Measurements from ENCODE around the gene NIP7. TPM values are rescaled to one million over a fixed set of nuclear protein-coding genes. Genes with fewer than 3 reads are reported as not detected.
A peak's percentile ranks its signal among the peaks of the same experiment; 100 is the strongest.

NIP7 gene
- total RNA-seq, 1 experiment from 2014 or later, result 62.8 TPM

DNA sequence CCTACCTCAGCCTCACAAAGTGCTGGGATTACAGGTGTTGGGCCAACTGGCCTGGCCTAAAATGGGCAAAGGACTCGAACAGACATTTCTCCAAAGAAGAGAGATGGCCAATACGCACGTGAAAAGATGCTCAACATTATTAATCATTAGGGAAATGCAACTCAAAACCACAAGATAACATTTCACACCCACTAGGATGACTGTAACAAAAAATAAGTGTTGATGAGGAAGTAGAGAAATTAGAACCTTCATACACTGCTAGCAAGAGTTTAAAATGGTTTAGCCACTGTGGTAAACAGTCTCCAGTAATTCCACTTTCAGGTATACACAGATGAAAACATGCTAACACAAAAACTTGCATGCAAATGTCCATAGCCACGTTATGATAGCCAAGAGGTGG lies 6.4 kb downstream of the NIP7 start (continued):
- TF ChIP-seq YY1 (IDR thresholded peaks at IDR 0.05; ENCODE audit: extremely low read depth, insufficient replicate concordance, low read depth, low read length), result no peak

DNA sequence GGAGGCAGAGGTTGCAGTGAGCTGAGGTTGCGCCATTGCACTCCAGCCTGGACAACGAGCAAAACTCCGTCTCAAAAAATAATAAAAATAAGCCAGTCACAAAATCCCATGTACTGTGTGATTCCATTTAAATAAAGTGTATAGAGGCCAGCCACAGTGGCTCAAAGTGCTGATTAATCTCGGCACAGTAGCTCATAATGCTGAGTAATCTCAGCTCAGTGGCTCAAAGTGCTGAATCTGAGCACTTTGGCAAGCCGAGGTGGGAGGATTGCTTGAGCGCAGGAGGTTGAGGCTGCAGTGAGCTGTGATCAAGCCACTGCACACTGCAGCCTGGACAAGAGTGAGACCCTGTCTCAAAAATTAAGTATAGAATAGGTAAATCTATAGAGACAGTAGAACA lies 7.1 kb downstream of the NIP7 start:
- Histone ChIP-seq H3K4me3 (replicated peaks in 1 of 2; ENCODE audit: low read depth in 1 of 2, low read length in 2 of 2) (no peak overlapping the region), H3K27me3 (ENCODE audit: insufficient read depth, low read length) (no peaks in the 10 kb centered on the region), H3K9me3 (ENCODE audit: control insufficient read depth in 1 of 2, insufficient read depth in 1 of 2, low read depth in 1 of 2, low read length in 2 of 2) (no peaks in the 10 kb centered on the region), H3K9me2 (ENCODE audit: insufficient read depth) (no peaks in the 10 kb centered on the region), H3K27ac (ENCODE audit: low read depth, low read length) (no peak overlapping the region), H3K9ac (ENCODE audit: low read length) (no peak overlapping the region), H3K4me1 (ENCODE audit: control insufficient read depth in 1 of 2, insufficient read depth in 2 of 2, low read length in 2 of 2) (peaks cover 0 to 10% of the 10 kb centered on the region in 2 experiments; a peak in 2 of 4 replicates), H3K36me3 (ENCODE audit: control insufficient read depth in 1 of 2, insufficient read depth in 2 of 2, low read length in 2 of 2) (peaks cover 15 to 27% of the 10 kb centered on the region in 2 experiments; a peak in 3 of 4 replicates), H3K4me2 (ENCODE audit: low read length) (no peak overlapping the region), H2AFZ (ENCODE audit: low read depth, low read length, poor library complexity, severe bottlenecking) (no peak overlapping the region), H3K79me2 (ENCODE audit: insufficient read depth, low read length) (peaks cover 26% of the 10 kb centered on the region), H4K20me1 (ENCODE audit: insufficient read depth) (no peaks in the 10 kb centered on the region; the same call in 1 of the 2 replicates)
- intact Hi-C loops (cut with micrococcal nuclease), result no loop called here
- ATAC-seq (peak; percentile 28; the same call in 1 of the 2 replicates), DNase-seq (ENCODE audit: low read depth, low spot score) (no peak)
- ChIA-PET POLR2A (no interaction called here), RAD21 (ENCODE audit: low non-redundant PET in 1 of 2, low total read pairs in 2 of 2, uncharacterized antibody in 2 of 2, unreplicated experiment in 2 of 2) (no interaction called here), CTCF (no interaction called here)
- BruUV-seq (replicated peaks), result no TSS peak
- TF ChIP-seq POLR2AphosphoS5 (IDR thresholded peaks at IDR 0.05; ENCODE audit: low read depth, low read length) (peak; percentile 23; the same call in 1 of the 2 replicates), EGR1 (IDR thresholded peaks at IDR 0.05; ENCODE audit: low read depth) (no peak)

DNA sequence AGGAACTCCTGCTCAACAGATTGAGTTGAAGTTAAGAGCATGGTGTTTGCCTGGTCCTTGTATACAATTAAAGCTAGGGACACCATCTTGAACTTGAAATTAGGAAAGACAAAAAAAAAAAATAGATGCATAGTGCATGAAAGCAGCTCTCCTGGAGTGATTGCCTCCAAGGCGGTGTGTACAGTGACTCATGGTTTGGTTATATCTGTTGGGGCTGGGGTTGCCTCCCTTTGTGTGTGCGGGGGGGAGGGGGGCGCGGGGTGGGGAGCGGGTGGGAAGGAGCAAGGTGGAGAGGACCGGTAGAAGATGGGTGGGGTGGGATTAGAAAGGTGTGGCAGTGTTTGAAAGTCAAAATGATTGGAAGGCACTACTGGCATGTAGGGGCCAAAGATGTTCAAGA lies 8.7 kb downstream of the NIP7 start:
- Histone ChIP-seq H3K9me3 (ENCODE audit: control insufficient read depth in 1 of 2, insufficient read depth in 1 of 2, low read depth in 1 of 2, low read length in 2 of 2) (no peaks in the 10 kb centered on the region), H3K9ac (ENCODE audit: low read length) (no peak overlapping the region), H3K79me2 (ENCODE audit: insufficient read depth, low read length) (peaks cover 10% of the 10 kb centered on the region), H3K27me3 (ENCODE audit: insufficient read depth, low read length) (no peaks in the 10 kb centered on the region), H3K4me1 (ENCODE audit: control insufficient read depth in 1 of 2, insufficient read depth in 2 of 2, low read length in 2 of 2) (peaks cover 0 to 10% of the 10 kb centered on the region in 2 experiments; a peak in 2 of 4 replicates), H4K20me1 (ENCODE audit: insufficient read depth) (no peaks in the 10 kb centered on the region; the same call in 1 of the 2 replicates), H3K27ac (ENCODE audit: low read depth, low read length) (no peak overlapping the region), H2AFZ (ENCODE audit: low read depth, low read length, poor library complexity, severe bottlenecking) (no peak overlapping the region), H3K4me2 (ENCODE audit: low read length) (no peak overlapping the region), H3K36me3 (ENCODE audit: control insufficient read depth in 1 of 2, insufficient read depth in 2 of 2, low read length in 2 of 2) (peaks cover 9 to 16% of the 10 kb centered on the region in 2 experiments; a peak in 2 of 4 replicates), H3K4me3 (replicated peaks in 1 of 2; ENCODE audit: low read depth in 1 of 2, low read length in 2 of 2) (no peak overlapping the region), H3K9me2 (ENCODE audit: insufficient read depth) (no peaks in the 10 kb centered on the region)
- intact Hi-C loops (cut with micrococcal nuclease), result no loop called here
- TF ChIP-seq FOSL1 (IDR thresholded peaks at IDR 0.05; ENCODE audit: low read depth) (no peak), POLR2AphosphoS5 (IDR thresholded peaks at IDR 0.05; ENCODE audit: low read depth, low read length) (no peak), EZH2 (IDR thresholded peaks at IDR 0.05) (no peak), CBX3 (IDR thresholded peaks at IDR 0.05; ENCODE audit: low read depth) (no peak), ZNF274 (IDR thresholded peaks at IDR 0.05; ENCODE audit: low read depth, low read length) (no peak), SRF (IDR thresholded peaks at IDR 0.05; ENCODE audit: low read depth) (no peak), CEBPB (IDR thresholded peaks at IDR 0.05; ENCODE audit: low read depth) (no peak), SIN3A (IDR thresholded peaks at IDR 0.05; ENCODE audit: low read depth) (no peak)
- TF ChIP-seq, protein P1, sequence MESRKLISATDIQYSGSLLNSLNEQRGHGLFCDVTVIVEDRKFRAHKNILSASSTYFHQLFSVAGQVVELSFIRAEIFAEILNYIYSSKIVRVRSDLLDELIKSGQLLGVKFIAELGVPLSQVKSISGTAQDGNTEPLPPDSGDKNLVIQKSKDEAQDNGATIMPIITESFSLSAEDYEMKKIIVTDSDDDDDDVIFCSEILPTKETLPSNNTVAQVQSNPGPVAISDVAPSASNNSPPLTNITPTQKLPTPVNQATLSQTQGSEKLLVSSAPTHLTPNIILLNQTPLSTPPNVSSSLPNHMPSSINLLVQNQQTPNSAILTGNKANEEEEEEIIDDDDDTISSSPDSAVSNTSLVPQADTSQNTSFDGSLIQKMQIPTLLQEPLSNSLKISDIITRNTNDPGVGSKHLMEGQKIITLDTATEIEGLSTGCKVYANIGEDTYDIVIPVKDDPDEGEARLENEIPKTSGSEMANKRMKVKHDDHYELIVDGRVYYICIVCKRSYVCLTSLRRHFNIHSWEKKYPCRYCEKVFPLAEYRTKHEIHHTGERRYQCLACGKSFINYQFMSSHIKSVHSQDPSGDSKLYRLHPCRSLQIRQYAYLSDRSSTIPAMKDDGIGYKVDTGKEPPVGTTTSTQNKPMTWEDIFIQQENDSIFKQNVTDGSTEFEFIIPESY (IDR thresholded peaks at IDR 0.05; ENCODE audit: extremely low read depth, insufficient replicate concordance, low read length), result no peak
- TF ChIP-seq, protein P2, sequence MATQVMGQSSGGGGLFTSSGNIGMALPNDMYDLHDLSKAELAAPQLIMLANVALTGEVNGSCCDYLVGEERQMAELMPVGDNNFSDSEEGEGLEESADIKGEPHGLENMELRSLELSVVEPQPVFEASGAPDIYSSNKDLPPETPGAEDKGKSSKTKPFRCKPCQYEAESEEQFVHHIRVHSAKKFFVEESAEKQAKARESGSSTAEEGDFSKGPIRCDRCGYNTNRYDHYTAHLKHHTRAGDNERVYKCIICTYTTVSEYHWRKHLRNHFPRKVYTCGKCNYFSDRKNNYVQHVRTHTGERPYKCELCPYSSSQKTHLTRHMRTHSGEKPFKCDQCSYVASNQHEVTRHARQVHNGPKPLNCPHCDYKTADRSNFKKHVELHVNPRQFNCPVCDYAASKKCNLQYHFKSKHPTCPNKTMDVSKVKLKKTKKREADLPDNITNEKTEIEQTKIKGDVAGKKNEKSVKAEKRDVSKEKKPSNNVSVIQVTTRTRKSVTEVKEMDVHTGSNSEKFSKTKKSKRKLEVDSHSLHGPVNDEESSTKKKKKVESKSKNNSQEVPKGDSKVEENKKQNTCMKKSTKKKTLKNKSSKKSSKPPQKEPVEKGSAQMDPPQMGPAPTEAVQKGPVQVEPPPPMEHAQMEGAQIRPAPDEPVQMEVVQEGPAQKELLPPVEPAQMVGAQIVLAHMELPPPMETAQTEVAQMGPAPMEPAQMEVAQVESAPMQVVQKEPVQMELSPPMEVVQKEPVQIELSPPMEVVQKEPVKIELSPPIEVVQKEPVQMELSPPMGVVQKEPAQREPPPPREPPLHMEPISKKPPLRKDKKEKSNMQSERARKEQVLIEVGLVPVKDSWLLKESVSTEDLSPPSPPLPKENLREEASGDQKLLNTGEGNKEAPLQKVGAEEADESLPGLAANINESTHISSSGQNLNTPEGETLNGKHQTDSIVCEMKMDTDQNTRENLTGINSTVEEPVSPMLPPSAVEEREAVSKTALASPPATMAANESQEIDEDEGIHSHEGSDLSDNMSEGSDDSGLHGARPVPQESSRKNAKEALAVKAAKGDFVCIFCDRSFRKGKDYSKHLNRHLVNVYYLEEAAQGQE (IDR thresholded peaks at IDR 0.05; ENCODE audit: low read depth), result no peak
- TF ChIP-seq, protein P3, sequence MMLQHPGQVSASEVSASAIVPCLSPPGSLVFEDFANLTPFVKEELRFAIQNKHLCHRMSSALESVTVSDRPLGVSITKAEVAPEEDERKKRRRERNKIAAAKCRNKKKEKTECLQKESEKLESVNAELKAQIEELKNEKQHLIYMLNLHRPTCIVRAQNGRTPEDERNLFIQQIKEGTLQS (IDR thresholded peaks at IDR 0.05), result no peak
- no peak for ATAC-seq
- RAD21 ChIA-PET (ENCODE audit: low non-redundant PET in 1 of 2, low total read pairs in 2 of 2, uncharacterized antibody in 2 of 2, unreplicated experiment in 2 of 2), result no interaction called here
- POLR2A ChIA-PET, result interaction anchor here (0.6 kb wide), 1 partner anchor 379 kb away, joined by 3 read pairs; no protein-coding TSS in a partner anchor
- no TSS peak for BruUV-seq (replicated peaks)
- CTCF ChIA-PET, result no interaction called here
- DNase-seq (ENCODE audit: low read depth, low spot score), result no peak

Measured in HCT116 (cell line).